ENCODE data around the gene PARP12.

DNA sequence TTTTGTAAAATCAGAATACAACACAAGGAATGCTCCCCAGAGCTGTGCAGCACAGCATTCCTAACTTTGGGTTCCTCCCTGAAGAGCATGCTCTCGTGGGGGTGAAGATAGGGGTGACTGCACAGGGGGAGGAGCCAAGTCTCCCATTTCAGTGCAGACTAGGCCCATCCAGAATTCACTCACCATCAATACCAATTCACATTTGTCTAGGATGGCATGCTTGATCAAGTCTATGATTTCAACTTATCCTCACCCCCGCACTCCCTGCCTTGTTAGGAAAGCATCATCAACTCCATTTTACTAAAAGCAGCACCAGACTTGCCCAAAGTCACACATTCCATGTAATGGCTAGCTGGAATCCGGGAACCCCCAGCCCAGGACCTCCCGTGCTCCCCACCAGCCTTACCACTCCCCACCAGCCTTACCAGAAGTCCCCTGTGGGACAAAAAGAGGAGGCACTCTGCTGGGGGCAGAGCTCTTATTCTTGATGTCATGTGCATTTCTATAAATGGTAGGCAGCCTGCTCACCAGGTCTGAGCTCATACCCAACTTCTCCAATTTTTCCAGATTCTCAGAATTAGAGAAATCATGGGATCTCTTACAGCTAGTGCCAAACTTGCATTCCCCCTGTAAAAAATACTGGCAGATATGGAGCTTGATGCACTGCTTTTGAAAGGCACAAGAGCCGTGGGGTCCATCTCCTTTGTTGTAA lies 6.2 kb downstream of the PARP12 start:
- TF ChIP-seq, protein P1, sequence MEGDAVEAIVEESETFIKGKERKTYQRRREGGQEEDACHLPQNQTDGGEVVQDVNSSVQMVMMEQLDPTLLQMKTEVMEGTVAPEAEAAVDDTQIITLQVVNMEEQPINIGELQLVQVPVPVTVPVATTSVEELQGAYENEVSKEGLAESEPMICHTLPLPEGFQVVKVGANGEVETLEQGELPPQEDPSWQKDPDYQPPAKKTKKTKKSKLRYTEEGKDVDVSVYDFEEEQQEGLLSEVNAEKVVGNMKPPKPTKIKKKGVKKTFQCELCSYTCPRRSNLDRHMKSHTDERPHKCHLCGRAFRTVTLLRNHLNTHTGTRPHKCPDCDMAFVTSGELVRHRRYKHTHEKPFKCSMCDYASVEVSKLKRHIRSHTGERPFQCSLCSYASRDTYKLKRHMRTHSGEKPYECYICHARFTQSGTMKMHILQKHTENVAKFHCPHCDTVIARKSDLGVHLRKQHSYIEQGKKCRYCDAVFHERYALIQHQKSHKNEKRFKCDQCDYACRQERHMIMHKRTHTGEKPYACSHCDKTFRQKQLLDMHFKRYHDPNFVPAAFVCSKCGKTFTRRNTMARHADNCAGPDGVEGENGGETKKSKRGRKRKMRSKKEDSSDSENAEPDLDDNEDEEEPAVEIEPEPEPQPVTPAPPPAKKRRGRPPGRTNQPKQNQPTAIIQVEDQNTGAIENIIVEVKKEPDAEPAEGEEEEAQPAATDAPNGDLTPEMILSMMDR (IDR thresholded peaks at IDR 0.05) = no peak
- TF ChIP-seq POLR2A (IDR thresholded peaks at IDR 0.05) = no peak
- TF ChIP-seq POLR2AphosphoS5 (IDR thresholded peaks at IDR 0.05) = no peak
- no peak for TF ChIP-seq EP300 (IDR thresholded peaks at IDR 0.05)
